Breast epithelium (tissue), 3 donors: ENCODE data around the gene ZNF169.
"Not testable (repeated sequence)": the region's sequence is repeated elsewhere in the genome, so short reads cannot be mapped to it uniquely, and the experiment has no call there.

ENCODE experiments used
- POLR2A ChIP-seq: fragments of 450-650 bp; IDR thresholded peaks from one replicate; pipeline ENCODE4 v1.6.1; 2016; ENCODE audit warnings: antibody characterized with exemption, mild to moderate bottlenecking, moderate library complexity
- POLR2AphosphoS5 ChIP-seq, 3 donors: sonication (generic); formaldehyde crosslinking; IDR thresholded peaks; one replicate each; pipeline ENCODE4 v1.6.1; 2017; ENCODE audit warnings: antibody characterized with exemption in 3 of 3
- TF ChIP-seq, protein P1 (sequence below), 3 donors: fragments of 450-650 bp; IDR thresholded peaks; one replicate each; pipeline ENCODE4 v1.5.1; 2016 to 2017; ENCODE audit warnings: antibody characterized with exemption in 3 of 3, mild to moderate bottlenecking in 3 of 3, moderate library complexity in 3 of 3

GRCh38 chr9:94323153-94323798 lies 64.2 kb downstream of the ZNF169 start:
- TF ChIP-seq, protein P1, sequence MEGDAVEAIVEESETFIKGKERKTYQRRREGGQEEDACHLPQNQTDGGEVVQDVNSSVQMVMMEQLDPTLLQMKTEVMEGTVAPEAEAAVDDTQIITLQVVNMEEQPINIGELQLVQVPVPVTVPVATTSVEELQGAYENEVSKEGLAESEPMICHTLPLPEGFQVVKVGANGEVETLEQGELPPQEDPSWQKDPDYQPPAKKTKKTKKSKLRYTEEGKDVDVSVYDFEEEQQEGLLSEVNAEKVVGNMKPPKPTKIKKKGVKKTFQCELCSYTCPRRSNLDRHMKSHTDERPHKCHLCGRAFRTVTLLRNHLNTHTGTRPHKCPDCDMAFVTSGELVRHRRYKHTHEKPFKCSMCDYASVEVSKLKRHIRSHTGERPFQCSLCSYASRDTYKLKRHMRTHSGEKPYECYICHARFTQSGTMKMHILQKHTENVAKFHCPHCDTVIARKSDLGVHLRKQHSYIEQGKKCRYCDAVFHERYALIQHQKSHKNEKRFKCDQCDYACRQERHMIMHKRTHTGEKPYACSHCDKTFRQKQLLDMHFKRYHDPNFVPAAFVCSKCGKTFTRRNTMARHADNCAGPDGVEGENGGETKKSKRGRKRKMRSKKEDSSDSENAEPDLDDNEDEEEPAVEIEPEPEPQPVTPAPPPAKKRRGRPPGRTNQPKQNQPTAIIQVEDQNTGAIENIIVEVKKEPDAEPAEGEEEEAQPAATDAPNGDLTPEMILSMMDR (IDR thresholded peaks at IDR 0.05): not testable (repeated sequence)
- TF ChIP-seq POLR2AphosphoS5 (IDR thresholded peaks at IDR 0.05); POLR2A: not testable (repeated sequence)
